Thyroid gland (tissue), 4 donors: ENCODE results near the gene NFASC.

Experiments
- CTCF ChIP-seq, 6 experiments: fragments of 200-600 bp in 3 of 6; fragments of 450-650 bp in 3 of 6; sonication (generic) in 3 of 6; IDR thresholded peaks; one replicate each; pipeline ENCODE4 v1.5.1; 2016 to 2019; ENCODE audit warnings: antibody characterized with exemption in 6 of 6, mild to moderate bottlenecking in 2 of 6, inconsistent platforms in 1 of 6, moderate library complexity in 1 of 6
- POLR2A ChIP-seq, 2 donors: fragments of 450-650 bp; IDR thresholded peaks; one replicate each; pipeline ENCODE4 v1.6.1; 2017; ENCODE audit warnings: antibody characterized with exemption in 2 of 2, mild to moderate bottlenecking in 2 of 2, moderate library complexity in 1 of 2

- TF ChIP-seq POLR2A (IDR thresholded peaks at IDR 0.05) (no peak), CTCF (IDR thresholded peaks at IDR 0.05) (no peak)
These were observed 121.7 kb downstream of the NFASC start for GRCh38 chr1:204992201-204992997.
